Sigmoid colon (tissue), 4 donors: Measurements from ENCODE around the gene ZNF850.

Source experiments
- EP300 ChIP-seq, 4 donors: sonication (generic); formaldehyde crosslinking; IDR thresholded peaks; one replicate each; pipeline ENCODE4 v1.6.1; 2017; ENCODE audit warnings: antibody characterized with exemption in 4 of 4
- POLR2A ChIP-seq, 2 donors: fragments of 450-650 bp; IDR thresholded peaks; one replicate each; pipeline ENCODE4 v1.6.1; 2016; ENCODE audit warnings: antibody characterized with exemption in 2 of 2, mild to moderate bottlenecking in 2 of 2, moderate library complexity in 2 of 2
- TF ChIP-seq, protein P1 (sequence below), 4 experiments: fragments of 450-650 bp in 3 of 4; fragments of 200-600 bp in 1 of 4; IDR thresholded peaks; one replicate each; pipeline ENCODE4 v1.5.1; 2016 to 2019; ENCODE audit warnings: antibody characterized with exemption in 4 of 4, mild to moderate bottlenecking in 3 of 4, moderate library complexity in 2 of 4

DNA sequence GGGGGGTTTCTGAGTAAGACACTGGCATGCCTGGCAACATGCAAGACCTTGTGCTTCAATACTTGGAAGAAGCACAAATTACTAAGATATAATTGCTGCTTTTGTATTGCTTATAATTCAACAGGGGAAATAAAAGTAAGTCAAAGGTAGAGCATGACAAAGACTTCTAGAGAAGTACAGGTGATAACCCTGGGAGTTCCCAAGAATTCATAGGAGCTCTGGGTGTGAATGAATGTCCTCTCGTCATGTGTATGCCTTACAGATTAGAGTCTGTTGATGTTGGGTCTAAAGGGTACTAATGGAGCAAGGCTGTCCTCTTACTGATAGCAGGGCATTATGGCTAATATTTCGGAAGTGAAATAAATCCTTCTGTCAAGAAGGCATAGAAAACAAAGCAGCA is 98.4 kb downstream of the ZNF850 start:
- TF ChIP-seq, protein P1, sequence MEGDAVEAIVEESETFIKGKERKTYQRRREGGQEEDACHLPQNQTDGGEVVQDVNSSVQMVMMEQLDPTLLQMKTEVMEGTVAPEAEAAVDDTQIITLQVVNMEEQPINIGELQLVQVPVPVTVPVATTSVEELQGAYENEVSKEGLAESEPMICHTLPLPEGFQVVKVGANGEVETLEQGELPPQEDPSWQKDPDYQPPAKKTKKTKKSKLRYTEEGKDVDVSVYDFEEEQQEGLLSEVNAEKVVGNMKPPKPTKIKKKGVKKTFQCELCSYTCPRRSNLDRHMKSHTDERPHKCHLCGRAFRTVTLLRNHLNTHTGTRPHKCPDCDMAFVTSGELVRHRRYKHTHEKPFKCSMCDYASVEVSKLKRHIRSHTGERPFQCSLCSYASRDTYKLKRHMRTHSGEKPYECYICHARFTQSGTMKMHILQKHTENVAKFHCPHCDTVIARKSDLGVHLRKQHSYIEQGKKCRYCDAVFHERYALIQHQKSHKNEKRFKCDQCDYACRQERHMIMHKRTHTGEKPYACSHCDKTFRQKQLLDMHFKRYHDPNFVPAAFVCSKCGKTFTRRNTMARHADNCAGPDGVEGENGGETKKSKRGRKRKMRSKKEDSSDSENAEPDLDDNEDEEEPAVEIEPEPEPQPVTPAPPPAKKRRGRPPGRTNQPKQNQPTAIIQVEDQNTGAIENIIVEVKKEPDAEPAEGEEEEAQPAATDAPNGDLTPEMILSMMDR (IDR thresholded peaks at IDR 0.05), result no peak
- TF ChIP-seq EP300 (IDR thresholded peaks at IDR 0.05) (no peak), POLR2A (IDR thresholded peaks at IDR 0.05) (no peak)
